NCI-H2227 treated with DMSO at 0.1 percent for 48 hours (cell line): Measurements from ENCODE around the gene FARSB.

Experiments
- DNase-seq: peaks from one replicate; lab custom pipeline; 2025; lab: John Stamatoyannopoulos, UW

FARSB gene

DNA sequence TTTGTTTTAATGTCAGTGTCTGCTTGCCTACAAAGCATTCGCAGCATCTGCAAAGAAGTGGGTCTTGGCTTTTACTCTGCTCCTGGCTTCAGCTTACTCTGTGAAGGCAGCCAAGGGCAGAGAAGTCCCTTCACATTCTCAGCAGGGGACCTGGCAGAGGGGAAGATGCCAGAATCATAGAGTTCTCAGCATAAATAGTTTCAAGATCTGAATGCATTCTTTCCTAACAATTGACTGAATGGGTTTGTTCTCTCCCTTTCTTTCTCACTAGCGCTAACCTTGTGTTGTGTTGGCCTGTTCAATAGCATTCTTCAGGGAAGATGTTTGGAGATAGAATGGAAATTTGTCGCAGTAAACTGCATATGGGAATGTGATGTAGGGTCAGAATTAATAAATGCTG lies 106.9 kb downstream of the FARSB start:
- DNase-seq = peak; percentile 17

DNA sequence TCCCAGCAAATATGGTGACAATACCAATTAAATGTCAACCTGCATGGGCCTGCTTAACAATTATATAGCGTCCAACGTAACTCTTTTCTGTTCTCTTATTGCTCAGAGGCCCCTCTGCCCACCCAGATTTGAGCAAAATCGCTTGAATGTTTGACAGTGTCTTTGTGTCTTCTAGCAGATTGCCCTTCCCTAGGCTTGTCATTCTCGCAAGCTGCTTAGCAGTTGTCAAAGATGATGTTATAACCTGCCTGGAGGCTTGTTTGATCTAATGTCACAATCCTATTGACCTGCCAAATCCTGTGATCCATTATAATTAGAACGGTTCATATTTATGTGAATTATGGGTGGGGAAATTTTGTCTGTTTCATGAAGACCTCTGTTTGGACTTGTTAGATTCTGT lies 108.8 kb downstream of the FARSB start:
- no peak for DNase-seq

DNA sequence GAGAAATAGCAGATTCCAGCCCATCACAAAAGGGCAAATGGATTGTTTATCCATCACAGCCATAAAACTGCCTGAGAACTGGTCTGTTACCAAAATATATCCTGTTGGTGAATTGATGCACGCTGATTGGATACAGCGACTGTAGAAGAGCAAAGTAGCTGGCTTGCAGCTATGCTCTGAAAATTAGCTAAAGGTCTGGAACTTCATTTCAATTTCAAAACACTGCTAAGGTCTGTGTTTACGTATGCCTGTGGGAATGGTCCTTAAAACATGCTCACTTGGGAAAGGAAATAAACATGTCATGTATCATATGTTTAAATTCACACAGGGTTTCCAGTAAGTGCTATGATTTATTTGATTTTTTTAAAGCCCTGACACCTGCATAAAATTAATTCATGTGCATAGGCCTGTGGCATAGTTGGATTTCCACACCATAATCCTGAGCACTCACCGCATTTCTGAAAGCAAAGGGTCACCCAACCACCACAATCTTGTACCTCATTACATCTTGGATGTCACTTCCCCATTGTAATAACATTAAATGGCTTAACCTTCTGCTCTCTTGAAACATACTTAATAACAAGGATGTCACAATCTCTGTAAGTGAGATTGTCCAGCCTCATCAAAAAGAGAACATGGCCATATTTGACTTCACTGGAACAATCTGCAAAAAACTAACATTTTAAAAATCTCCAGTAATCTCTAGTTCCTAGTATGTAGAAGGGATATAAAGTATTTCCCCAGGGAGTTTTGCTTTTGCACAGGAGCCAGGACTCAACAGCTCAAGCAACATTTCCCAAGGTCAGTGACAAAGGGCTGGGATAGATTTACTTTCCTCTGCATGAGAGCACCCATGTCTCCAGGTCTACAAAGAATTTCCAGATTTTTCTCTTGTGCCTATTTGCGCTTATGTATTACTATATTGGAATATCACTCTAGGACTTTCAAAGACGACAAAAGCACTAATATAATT lies 109.8 kb downstream of the FARSB start:
- peak; percentile 22 for DNase-seq

DNA sequence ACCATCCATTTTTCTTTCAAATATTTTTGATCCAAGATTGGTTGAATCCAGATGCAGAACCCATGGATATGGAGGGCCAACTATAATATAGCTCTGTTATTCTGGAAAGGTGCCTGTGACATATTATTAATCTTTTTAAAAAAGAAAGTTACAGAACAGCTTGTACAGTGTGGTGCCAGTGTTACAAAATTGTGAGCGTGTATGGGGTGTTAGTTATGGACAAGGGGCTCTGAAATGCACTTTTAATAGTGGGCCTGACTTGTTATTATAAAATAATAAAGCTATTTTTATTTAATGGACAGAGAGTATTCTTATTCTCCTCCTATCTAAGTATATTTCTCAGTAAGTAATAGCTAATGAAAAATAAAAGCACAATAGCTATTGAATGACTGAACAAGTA lies 111.2 kb downstream of the FARSB start:
- DNase-seq = no peak

DNA sequence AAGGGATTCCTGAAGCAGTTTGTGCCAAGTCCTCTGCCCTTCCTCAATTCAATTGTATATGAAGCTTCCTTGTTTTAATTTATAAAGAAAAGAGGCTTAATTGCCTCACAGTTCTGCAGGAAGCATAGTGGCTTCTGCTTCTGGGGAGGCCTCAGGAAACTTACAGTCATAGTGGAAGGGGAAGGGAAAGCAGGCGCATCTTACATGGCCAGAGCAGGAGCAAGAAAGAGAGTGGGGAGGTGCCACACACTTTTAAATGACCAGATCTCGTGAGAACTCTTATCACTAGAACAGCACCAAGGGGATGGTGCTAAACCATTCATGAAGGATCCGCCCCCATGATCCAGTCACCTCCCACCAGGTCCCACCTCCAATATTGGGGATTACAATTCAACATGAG lies 117.4 kb downstream of the FARSB start:
- DNase-seq = no peak

DNA sequence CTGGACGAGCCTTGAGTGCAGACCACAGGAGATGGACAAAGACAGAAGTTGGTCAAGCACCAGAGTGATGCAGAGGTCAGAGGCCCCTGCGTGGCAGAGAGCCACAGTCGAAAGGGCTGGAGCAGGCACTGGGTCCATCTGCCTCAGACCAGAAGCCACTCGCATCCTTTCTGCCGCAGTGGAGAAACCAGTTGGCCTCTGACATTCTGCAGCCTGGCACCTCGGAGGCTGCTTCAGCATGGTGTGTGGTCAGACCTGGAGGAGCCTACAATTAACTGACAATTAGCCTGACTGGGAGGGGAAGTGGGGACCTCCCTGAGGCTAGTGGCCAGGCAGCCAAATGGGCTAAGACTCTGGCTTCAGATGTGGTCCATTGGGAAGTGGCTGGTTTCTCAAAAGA lies 120.4 kb downstream of the FARSB start:
- DNase-seq = peak; percentile 31

DNA sequence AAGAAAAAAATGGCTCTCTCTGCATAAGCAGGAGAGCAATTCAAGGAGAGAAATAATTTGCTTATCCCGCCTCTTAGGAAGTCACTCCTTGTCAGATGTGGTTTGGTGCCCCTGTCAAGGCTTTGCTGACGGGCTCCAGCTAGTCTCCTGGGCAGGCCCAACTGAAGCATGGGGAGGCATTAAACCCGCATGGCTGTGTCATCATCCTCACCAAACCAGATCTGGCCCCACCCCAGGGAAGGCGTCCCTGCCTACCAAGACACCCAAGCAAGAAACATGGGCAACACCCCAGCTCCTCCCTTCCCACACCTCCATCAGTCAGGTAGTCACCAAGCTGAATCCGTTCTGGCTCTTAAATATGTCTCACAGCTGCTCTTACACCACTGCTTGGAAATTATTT lies 123.6 kb downstream of the FARSB start:
- no peak for DNase-seq

DNA sequence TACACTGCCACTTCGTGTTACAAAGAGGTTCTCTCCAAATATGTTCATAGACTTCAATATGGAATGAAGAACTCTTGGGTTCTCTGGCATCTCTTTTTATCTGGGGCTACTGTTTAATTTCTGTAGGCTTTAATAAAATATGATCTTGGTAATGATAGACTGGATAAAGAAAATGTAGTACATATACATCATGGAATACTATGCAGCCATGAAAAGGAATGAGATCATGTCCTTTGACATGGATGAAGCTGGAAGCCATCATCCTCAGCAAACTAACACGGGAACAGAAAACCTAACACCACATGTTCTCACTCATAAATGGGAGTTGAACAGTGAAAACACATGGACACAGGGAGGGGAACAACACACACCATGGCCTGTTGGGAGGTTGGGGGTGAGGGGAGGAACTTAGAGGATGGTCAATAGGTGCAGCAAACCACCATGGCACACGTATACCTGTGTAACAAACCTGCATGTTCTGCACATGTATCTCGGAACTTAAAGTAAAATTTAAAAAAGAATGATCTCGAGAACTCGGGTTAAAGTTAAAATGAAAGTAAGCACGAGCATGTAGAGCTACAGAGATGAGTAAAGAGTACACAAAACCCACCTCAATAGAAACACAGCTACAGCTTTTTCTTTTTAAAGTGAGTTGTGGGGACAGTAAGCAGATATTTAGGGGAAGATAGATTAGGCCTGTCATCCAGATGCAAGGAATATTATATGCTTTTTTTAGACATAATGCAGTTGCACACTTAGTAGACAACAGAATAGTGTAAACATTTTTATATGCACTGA lies 129.2 kb downstream of the FARSB start:
- DNase-seq = no peak

DNA sequence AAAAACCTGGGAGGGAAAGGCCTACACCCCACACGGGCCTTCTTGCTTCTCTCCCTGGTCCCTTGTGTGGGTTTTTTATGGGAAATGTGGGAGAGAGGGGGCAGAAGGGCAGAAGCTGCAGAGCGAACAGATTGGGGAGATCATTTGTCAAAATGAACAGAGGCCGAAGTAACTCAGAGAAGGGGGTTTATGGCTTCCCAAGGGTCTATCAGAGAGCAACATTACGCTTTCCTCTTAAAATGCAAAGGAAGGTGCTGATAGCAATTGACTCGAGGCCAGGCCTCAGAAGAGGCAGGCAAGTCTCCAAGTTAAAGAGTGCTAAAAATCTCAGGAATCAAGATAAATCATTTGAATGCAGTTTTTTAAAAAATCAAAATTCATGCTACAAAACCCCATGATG lies 130.1 kb downstream of the FARSB start:
- no peak for DNase-seq

DNA sequence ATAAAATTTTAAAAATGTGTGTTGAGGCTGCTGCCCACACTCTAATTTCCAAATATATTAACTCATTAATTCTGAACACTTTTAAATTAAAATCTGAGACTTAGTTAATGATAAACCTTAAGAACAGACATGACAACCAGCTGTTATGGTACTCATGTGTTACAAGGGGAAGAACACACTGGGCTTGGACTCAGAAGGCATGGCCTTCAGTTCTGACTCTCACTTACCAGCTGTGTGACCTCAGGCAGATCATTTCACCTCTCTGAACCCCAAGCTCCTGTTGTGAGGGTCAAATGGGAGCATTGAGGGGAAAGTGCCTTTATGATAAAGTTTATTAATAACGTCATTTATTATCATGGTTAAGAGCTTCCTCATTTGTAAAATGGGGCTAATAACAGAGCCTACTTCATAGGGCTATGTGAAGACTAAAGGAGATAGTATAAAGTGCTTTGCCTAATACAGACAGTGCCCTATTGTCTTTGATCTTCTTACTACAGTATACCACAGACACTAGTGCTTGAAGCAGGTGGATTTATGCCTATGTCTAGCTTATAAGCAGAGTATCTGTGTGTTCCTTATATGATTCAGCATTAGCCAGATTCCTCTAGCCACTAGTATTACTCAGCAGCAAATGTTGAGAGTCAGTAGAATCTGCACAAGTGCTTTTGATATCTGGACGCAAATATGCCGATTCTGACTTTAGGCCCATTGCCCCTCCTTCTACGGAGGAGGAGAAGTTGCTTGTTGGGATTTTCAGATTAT lies 131.9 kb downstream of the FARSB start:
- DNase-seq = no peak

DNA sequence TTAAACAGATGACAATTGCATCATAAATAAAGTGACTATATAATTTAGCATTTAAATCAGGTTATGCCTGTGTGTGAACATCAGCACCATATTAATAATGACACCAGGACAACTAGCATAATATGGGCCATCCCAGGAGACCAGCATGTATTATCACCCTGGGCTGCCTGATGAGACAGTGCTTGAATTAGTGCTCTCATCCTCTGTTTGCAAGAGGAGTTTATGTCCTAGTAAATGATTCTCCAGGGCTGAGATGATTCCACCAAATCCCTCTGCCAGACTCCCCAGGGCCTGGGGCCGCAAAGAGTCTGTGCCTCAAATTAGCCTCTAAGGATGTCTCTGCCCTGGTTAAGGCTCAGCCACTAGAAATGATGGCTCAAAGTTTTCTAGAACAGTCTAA lies 133.8 kb downstream of the FARSB start:
- no peak for DNase-seq

DNA sequence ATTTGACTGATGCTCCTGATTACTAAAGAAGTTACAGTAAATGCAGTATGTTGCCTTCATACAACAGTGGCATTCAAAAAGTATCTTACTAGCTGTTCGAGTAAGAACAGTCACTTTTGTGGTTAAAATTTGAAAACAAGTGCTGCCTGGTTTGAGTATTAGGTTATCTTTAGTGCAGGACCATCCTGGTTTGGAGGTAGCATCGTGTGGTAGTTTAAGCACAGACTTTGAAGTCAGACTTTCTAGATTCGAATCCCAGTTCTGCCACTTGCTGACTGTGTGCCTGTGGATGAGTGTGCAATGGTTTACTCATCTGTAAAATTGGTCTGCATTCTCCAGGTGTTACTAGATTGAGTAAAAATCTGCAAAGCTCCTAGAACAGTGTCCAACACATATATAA lies 134.8 kb downstream of the FARSB start:
- no peak for DNase-seq
